Choroid plexus epithelial cell (primary cell): ENCODE measurements around the gene KTN1.

Experiments used
- DNase-seq: peaks from one replicate; pipeline ENCODE4 v3.0.0-alpha.2; 2010; ENCODE audit warnings: low read depth
- H3K4me3 ChIP-seq: 2 replicates; pipeline ENCODE4 v1.5.1; 2011; ENCODE audit warnings: low read depth, mild to moderate bottlenecking, control low read depth, low read length, moderate library complexity
- TF ChIP-seq, protein P1 (sequence below): conservative IDR thresholded peaks from 2 replicates; pipeline ENCODE4 v1.5.1; 2011; ENCODE audit warnings: low read depth, mild to moderate bottlenecking, control low read depth, inconsistent platforms, low read length, moderate library complexity

The KTN1 gene

GRCh38 chr14:55699131-55700057, 119.4 kb downstream of the KTN1 start:
- TF ChIP-seq, protein P1, sequence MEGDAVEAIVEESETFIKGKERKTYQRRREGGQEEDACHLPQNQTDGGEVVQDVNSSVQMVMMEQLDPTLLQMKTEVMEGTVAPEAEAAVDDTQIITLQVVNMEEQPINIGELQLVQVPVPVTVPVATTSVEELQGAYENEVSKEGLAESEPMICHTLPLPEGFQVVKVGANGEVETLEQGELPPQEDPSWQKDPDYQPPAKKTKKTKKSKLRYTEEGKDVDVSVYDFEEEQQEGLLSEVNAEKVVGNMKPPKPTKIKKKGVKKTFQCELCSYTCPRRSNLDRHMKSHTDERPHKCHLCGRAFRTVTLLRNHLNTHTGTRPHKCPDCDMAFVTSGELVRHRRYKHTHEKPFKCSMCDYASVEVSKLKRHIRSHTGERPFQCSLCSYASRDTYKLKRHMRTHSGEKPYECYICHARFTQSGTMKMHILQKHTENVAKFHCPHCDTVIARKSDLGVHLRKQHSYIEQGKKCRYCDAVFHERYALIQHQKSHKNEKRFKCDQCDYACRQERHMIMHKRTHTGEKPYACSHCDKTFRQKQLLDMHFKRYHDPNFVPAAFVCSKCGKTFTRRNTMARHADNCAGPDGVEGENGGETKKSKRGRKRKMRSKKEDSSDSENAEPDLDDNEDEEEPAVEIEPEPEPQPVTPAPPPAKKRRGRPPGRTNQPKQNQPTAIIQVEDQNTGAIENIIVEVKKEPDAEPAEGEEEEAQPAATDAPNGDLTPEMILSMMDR, result no peak
- no peak for DNase-seq
- H3K4me3 ChIP-seq, result no peak overlapping the region

DNA sequence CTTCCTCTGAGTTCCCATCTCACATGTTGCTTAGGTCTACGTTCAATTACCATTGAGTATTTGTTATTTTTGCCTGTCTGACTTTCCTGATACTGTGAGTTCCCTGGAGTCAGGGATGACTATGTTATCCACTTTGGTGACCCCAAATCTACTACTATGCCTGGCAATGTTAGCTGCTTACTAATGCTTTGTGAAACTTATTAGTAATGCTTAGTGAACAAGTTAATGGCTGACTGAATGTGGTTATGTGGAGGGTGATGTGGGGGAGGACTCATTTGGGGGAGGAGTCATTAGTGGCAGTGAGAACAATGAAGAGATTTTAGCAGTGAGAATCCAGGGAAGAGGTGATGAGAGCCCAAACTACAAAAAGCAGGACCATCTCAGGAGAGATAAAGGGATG, 121.6 kb downstream of the KTN1 start:
- TF ChIP-seq, protein P1, result no peak
- H3K4me3 ChIP-seq, result no peak overlapping the region
- no peak for DNase-seq

DNA sequence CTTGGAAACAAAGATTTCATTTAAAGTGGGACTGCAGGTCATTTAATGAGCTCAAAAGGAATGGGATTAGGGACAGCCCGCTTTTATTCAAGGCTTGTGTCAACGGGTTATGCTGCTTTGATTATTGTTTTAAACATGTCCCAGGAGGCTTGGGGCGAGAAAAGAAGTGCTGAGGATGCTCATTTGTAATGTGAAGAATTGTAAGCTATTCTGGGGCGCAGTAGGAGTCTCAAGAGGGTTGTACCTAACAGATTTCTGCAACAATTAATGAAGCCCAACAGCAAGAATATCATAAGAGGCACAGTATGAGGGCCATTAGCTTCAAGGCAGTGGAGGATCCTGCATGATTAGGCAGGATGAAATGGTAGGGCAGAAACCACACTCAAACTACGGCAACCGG, 122.5 kb downstream of the KTN1 start:
- DNase-seq, result no peak
- TF ChIP-seq, protein P1, result no peak
- no peak overlapping the region for H3K4me3 ChIP-seq

DNA sequence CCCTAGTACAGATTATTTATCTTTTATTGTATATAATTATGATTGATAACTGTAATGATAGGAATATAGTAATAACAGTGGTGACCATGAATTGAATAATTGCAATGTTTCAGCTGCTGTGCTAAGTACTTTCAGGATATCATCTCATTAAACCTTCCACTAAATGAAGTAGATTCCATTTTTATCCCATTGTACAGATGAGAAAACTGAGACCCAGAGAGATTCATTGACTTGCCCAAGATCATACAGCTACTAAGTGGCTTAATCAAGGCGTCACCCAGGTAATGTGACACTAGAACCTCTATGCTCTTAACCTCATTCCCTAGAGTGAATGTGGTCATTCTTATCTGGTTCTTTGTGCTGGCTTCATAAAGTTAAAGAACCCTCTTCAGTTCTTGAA, 124.6 kb downstream of the KTN1 start:
- DNase-seq, result no peak
- H3K4me3 ChIP-seq, result no peak overlapping the region
- TF ChIP-seq, protein P1, result no peak

- TF ChIP-seq, protein P1, result no peak
- no peak for DNase-seq
- H3K4me3 ChIP-seq, result no peak overlapping the region
Measured at GRCh38 chr14:55705651-55706364, 125.8 kb downstream of the KTN1 start.

- TF ChIP-seq, protein P1, result no peak
- H3K4me3 ChIP-seq, result no peak overlapping the region
- DNase-seq, result no peak
Measured at GRCh38 chr14:55706365-55706684, 126.3 kb downstream of the KTN1 start.
